K562 (cell line): ENCODE results near the gene ERRFI1. TPM values are rescaled to one million over a fixed set of nuclear protein-coding genes. Genes with fewer than 3 reads are reported as not detected.

Experiments used
- ATAC-seq: fragments of 200-7000 bp; cut with Tn5 transposase; 3 replicates; pipeline ENCODE4 v1.9.1; 2020; ENCODE audit warnings: moderate library complexity
- BruUV-seq: library from RNA; stranded (reverse); fragments of 400-500 nt; replicated peaks from 2 replicates; lab custom pipeline; 2021; lab: Mats Ljungman, UMichigan
- CTCF ChIA-PET: fragments of 300-600 bp; formaldehyde crosslinking; extraction: SDS; loops from one replicate; lab custom pipeline; 2021; ENCODE audit warnings: low intra/inter-chr PET ratio; lab: Yijun Ruan, JAX
- POLR2A ChIA-PET: fragments of 300-600, 350-650 bp; sonication (Branson Sonifier 250); formaldehyde crosslinking; extraction: SDS; loops from one replicate; lab custom pipeline; 2021; ENCODE audit warnings: antibody characterized with exemption, inconsistent platforms; lab: Yijun Ruan, JAX
- DNase-seq, 4 experiments: peaks; one replicate each; pipeline versions ENCODE4 v3.0.0 to v3.0.0-alpha.2; 2011 to 2018; ENCODE audit warnings: low spot score in 3 of 4, mixed read lengths in 3 of 4; ENCODE audit errors: extremely low read depth in 1 of 4
- FAIRE-seq: peaks from 2 replicates; lab custom pipeline; 2011; peaks lifted over from hg19 to GRCh38; lab: Jason Lieb, UNC
- H2AFZ ChIP-seq: 2 replicates; pipeline ENCODE4 v1.6.0; 2011; ENCODE audit warnings: low read depth, low read length, control low read depth, inconsistent platforms
- H3K27ac ChIP-seq: fragments of 200-600 bp; 3 replicates; pipeline ENCODE4 v1.8.0; 2011; ENCODE audit warnings: low read depth, mild to moderate bottlenecking, control low read depth, inconsistent platforms, low read length, moderate library complexity, mixed read lengths; ENCODE audit errors: extremely low read depth
- H3K27me3 ChIP-seq, 2 experiments: fragments of 300-600 bp in 1 of 2; 2 replicates in 1 of 2; 3 replicates in 1 of 2; pipeline versions ENCODE4 v1.6.0 to v1.8.0; 2011; ENCODE audit warnings: inconsistent platforms in 2 of 2, low read length in 2 of 2, mild to moderate bottlenecking in 1 of 2, mixed read lengths in 1 of 2, moderate library complexity in 1 of 2; ENCODE audit not compliant: control insufficient read depth in 2 of 2, insufficient read depth in 2 of 2
- H3K36me3 ChIP-seq: fragments of 300-600 bp; 3 replicates; pipeline ENCODE4 v1.8.0; 2011; ENCODE audit warnings: mild to moderate bottlenecking, low read length, inconsistent platforms; ENCODE audit not compliant: control insufficient read depth, insufficient read depth
- H3K4me1 ChIP-seq, 2 experiments: fragments of 200-600 bp in 1 of 2; replicated peaks in 1 of 2; 2 replicates in 1 of 2; 3 replicates in 1 of 2; pipeline versions ENCODE4 v1.5.1 to v1.8.0; 2011; ENCODE audit warnings: inconsistent platforms in 2 of 2, low read length in 2 of 2, mild to moderate bottlenecking in 1 of 2, mixed read lengths in 1 of 2, moderate library complexity in 1 of 2; ENCODE audit not compliant: control insufficient read depth in 2 of 2, insufficient read depth in 2 of 2
- H3K4me2 ChIP-seq: 2 replicates; pipeline ENCODE4 v1.6.1; 2011; ENCODE audit warnings: low read length, control low read depth, inconsistent platforms, mixed read lengths; ENCODE audit not compliant: insufficient read depth
- H3K4me3 ChIP-seq: fragments of 200-600 bp; sonication (generic), shearing (Covaris generic); 2 replicates; pipeline ENCODE4 v1.5.1; 2016; ENCODE audit warnings: control low read depth, inconsistent platforms
- H3K79me2 ChIP-seq: fragments of 200-600 bp; 3 replicates; pipeline ENCODE4 v1.8.0; 2011; ENCODE audit warnings: low read length, inconsistent platforms; ENCODE audit not compliant: control insufficient read depth, insufficient read depth
- H3K9ac ChIP-seq, 2 experiments: 2 replicates each; pipeline versions ENCODE4 v1.6.0 to v1.6.1; 2011; ENCODE audit warnings: low read depth in 2 of 2, low read length in 2 of 2, control low read depth in 1 of 2, inconsistent platforms in 1 of 2, mild to moderate bottlenecking in 1 of 2, mixed read lengths in 1 of 2; ENCODE audit not compliant: insufficient read depth in 1 of 2
- H3K9me1 ChIP-seq: one replicate; pipeline ENCODE4 v1.6.0; 2011; ENCODE audit warnings: inconsistent platforms, mild to moderate bottlenecking, low read length, moderate library complexity; ENCODE audit not compliant: control insufficient read depth, insufficient read depth
- H3K9me3 ChIP-seq: replicated peaks from 2 replicates; pipeline ENCODE4 v1.5.1; 2011; ENCODE audit warnings: low read depth, low read length, inconsistent platforms; ENCODE audit not compliant: control insufficient read depth, insufficient read depth
- H4K20me1 ChIP-seq: replicated peaks from 2 replicates; pipeline ENCODE4 v1.6.1; 2011; ENCODE audit warnings: low read length, inconsistent platforms, mixed read lengths; ENCODE audit not compliant: control insufficient read depth, insufficient read depth
- ARID3B ChIP-seq: fragments of 250-450 bp; sonication (Bioruptor Pico); IDR thresholded peaks from 2 replicates; pipeline ENCODE4 v1.4.0; 2020; ENCODE audit warnings: borderline replicate concordance
- ATF6 ChIP-seq: sonication (generic); formaldehyde crosslinking; IDR thresholded peaks from 2 replicates; pipeline ENCODE4 v1.4.0; 2020; ENCODE audit warnings: mild to moderate bottlenecking, missing genetic modification reagents
- DEAF1 ChIP-seq: fragments of 450-650 bp; formaldehyde crosslinking; IDR thresholded peaks from 2 replicates; pipeline ENCODE4 v1.4.0; 2020; ENCODE audit warnings: mild to moderate bottlenecking, moderate library complexity
- KDM1A ChIP-seq, 2 experiments: fragments of 450-650 bp; IDR thresholded peaks; 2 replicates each; pipeline ENCODE4 v1.6.1; 2016; ENCODE audit warnings: mild to moderate bottlenecking in 2 of 2
- MYNN ChIP-seq, 2 experiments: sonication (generic); formaldehyde crosslinking in 1 of 2; IDR thresholded peaks; 2 replicates each; pipeline versions ENCODE4 v1.5.0 to v1.6.1; 2016 to 2020; ENCODE audit warnings: antibody characterized with exemption in 1 of 2, missing genetic modification reagents in 1 of 2
- PCBP2 ChIP-seq: fragments of 200-400 bp; formaldehyde crosslinking; IDR thresholded peaks from 2 replicates; pipeline ENCODE4 v1.6.1; 2018; ENCODE audit warnings: low read length, low read depth, mild to moderate bottlenecking, moderate library complexity; ENCODE audit not compliant: poor library complexity, severe bottlenecking
- RNF2 ChIP-seq: sonication (generic); IDR thresholded peaks from 2 replicates; pipeline ENCODE4 v1.6.1; 2016
- ZNF695 ChIP-seq: fragments of 450-650 bp; formaldehyde crosslinking; IDR thresholded peaks from 2 replicates; pipeline ENCODE4 v1.4.0; 2020; ENCODE audit warnings: mild to moderate bottlenecking, moderate library complexity
- WGBS: fragments of 100-300 bp; shearing (Covaris generic); methylation state at CpG from one replicate; pipeline ENCODE4 v1.1.6; 2016; ENCODE audit warnings: low coverage, mixed read lengths; ENCODE audit not compliant: insufficient coverage; ENCODE audit errors: missing lambda C conversion rate; 5-methylcytosine and 5-hydroxymethylcytosine counted together
- in situ Hi-C: fragments of 300-500 bp; cut with MboI; formaldehyde crosslinking; loops from 4 replicates; pipeline ENCODE4 v1.15.0; 2018; ENCODE audit warnings: inconsistent platforms, mixed read lengths
- intact Hi-C: fragments of 100-400 bp; cut with micrococcal nuclease; formaldehyde crosslinking; loops from 2 replicates; pipeline ENCODE4 v1.14.2; 2022
- polyA plus RNA-seq, 8 experiments: library from polyadenylated mRNA; depleted of rRNA in 4 of 8; stranded (reverse) in 5 of 8; unstranded in 3 of 8; fragments of >200 nt; fragmentation: Nextera tagmentation in 2 of 8; fragmentation: Illumina TruSeq in 1 of 8; extraction: Ambion mirVana in 2 of 8; extraction: Trizol in 1 of 8; gene quantifications; 2 replicates each; pipeline versions ENCODE4 v1.2.1 to v1.2.3, GENCODE V29; 2011 to 2014; ENCODE audit warnings: inconsistent platforms in 1 of 8, missing spikeins in 1 of 8
- total RNA-seq, 7 experiments: library from RNA; depleted of rRNA in 6 of 7; stranded (reverse); fragments of >200 nt in 6 of 7; fragmentation: Illumina TruSeq in 2 of 7; extraction: Trizol in 2 of 7; gene quantifications; 2 replicates each; pipeline versions ENCODE4 v1.2.1 to v1.2.3, GENCODE V29; 2011 to 2021; ENCODE audit warnings: low replicate concordance in 1 of 7

Gene ERRFI1
- total and polyA plus RNA-seq, 9 of the 15 experiments (the other 6 are each of a cell fraction or from before 2014, with no cell fraction given): 0.67 to 4.4 (median 1.1) TPM

DNA sequence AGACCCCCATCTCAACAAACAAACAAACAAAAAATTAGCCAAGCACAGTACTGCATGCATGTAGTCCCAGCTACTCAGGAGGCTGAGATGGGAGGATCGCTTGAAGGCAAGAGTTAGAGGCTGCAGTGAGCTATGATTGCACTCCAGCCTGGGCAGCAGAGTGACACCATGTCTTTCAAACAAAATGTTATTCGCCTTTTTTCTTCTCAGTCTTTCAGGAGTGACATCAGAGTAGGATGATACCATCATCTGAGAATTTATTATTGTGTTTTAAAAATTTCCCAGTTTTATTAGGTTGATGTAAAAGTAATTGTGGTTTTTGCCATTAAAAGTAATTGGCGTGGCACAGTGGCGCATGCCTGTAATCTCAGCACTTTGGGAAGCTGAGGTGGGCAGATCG, 53.8 kb downstream of the ERRFI1 start:
- POLR2A ChIA-PET: interaction anchor here (0.6 to 2.5 kb wide), 2 partner anchors 11 to 16 kb away, joined by 3 to 6 read pairs; partner anchors contain the start of gene PARK7
- CTCF ChIA-PET: no interaction called here

More for the DNA sequence above, 53.8 kb downstream of the ERRFI1 start:
- H3K27ac ChIP-seq: no peak overlapping the region
- DNase-seq (no peak), FAIRE-seq (no peak), ATAC-seq (no peak)
- no peak overlapping the region for H3K4me2 ChIP-seq
- peaks cover 78% of the 10 kb centered on the region for H3K36me3 ChIP-seq
- no peaks in the 10 kb centered on the region for H3K9me1 ChIP-seq
- TF ChIP-seq RNF2 (no peak), DEAF1 (CRISPR knock-in tag) (no peak), PCBP2 (no peak), ARID3B (CRISPR knock-in tag) (no peak), KDM1A (IDR thresholded peaks at IDR 0.05) (0 out of 4 replicates have a peak, but pooled peaks of 1 of the 2 experiments have one; percentile 16), MYNN (IDR thresholded peaks at IDR 0.05) (no peak), MYNN (CRISPR knock-in tag; IDR thresholded peaks at IDR 0.05) (no peak), ATF6 (no peak), ZNF695 (CRISPR knock-in tag) (no peak)
- H4K20me1 ChIP-seq: peaks cover 9% of the 10 kb centered on the region; the same call in 1 of the 2 replicates
- WGBS: 96% methylated on average over 5 of the region's 5 CpGs
- no peaks in the 10 kb centered on the region for H3K27me3 ChIP-seq
- H3K4me1 ChIP-seq: no peaks in the 10 kb centered on the region
- H3K9ac ChIP-seq: no peak overlapping the region
- no TSS peak for BruUV-seq
- H3K4me3 ChIP-seq: no peak overlapping the region
- H3K79me2 ChIP-seq: peaks cover 29% of the 10 kb centered on the region
- intact Hi-C loops (no loop called here), in situ Hi-C loops (no loop called here)
- H3K9me3 ChIP-seq: no peaks in the 10 kb centered on the region
- H2AFZ ChIP-seq: no peak overlapping the region
